Measurements from ENCODE around the gene CLDN22. TPM values are rescaled to one million over a fixed set of nuclear protein-coding genes. Genes with fewer than 3 reads are reported as not detected.
"Not testable (repeated sequence)": the region's sequence is repeated elsewhere in the genome, so short reads cannot be mapped to it uniquely, and the experiment has no call there.

The CLDN22 gene
- total RNA-seq, 1 experiment from 2014 or later: not detected

DNA sequence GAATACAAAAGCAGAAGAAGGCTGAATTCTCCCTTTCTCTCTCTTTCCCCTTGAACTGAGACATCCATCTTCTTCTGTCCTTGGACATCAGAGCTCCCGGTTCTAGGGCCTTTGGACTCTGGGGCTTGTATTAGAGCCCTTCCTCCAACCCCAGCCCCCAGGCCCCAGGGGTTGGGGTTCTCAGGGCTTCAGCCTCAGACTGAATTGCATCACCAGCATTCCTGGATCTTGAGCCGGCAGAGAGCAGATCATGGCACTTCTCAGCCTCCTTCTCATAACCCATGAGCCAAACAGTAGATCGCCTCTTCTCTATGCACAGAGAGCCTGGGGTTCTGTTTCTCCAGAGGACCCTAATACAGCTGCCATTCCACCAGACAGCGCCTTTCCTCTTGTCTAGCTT, 27.5 kb upstream of the CLDN22 start:
- DNase-seq (ENCODE audit: low read depth): no peak

DNA sequence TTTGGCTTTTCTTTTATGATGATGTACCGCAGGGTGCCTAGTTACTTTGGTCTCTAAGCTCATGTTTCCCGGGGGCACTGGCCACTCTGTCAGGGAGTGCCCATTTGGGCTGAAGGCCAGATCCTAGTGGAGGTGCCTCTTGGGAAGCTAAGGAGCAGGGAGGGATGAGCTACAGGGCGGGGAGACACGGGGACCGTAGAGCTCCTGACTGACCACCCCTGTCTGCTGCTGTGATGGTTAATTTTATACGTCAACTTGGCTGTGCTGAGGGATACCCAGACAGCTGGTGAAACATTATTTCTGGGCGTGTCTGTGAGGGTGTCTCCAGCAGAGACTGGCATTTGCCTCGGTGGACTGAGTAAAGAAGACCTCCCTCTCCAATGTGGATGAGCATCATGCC, 27.1 kb upstream of the CLDN22 start:
- DNase-seq (ENCODE audit: low read depth): no peak

DNA sequence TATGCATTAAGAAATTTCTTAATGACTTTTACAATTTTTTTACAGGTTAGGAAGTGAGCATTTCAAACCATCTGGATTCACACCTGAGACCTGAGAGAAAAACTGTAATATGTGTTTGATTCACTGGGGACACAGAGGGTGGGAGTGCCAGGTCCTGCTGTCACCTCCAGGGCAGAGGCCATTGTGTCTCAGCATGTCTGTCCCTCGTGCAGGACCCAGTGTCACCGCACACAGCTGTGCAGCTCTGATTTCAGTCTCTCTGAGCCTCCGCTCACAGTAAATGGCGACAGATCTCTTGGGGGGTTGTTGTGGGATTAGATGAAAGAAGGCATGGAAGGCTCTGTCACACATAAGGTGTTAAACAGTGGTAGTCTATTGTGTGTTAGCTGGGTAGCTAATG, 25.2 kb upstream of the CLDN22 start:
- no peak for DNase-seq (ENCODE audit: low read depth)

DNA sequence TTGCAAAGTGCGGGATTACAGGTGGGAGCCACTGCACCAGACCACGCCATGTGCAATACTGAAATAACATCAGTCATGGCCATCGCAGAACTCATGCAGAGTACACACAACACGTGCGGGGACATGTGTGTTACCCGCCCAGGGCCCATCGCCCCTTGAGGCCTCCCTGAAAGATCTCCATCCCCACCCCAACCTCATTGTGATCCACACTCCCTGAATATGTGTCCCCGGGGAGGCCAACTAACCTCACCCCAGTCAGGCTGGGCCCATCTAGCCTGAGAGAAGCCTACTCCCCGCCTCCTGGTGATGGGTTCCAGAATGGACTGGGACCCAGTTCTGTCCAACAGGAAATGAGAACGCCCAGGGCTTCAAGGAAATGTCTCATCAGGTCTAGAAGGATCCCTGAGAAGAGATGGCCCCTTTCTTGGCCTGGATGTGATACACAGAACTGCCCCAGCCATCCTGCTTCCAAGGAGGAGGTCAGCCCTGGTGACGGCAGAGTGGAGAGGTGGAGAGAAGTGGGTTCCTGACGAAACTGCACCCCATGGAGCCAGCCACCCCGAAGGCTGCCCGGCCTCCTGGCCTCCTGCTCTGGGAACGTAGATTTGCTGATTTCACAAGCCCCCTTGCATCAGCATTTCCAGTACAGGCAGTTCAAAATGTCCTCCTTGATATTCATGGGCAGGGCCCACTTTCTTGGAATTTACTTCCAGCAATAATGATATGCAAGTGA, 24.6 kb upstream of the CLDN22 start:
- DNase-seq (ENCODE audit: low read depth): no peak

DNA sequence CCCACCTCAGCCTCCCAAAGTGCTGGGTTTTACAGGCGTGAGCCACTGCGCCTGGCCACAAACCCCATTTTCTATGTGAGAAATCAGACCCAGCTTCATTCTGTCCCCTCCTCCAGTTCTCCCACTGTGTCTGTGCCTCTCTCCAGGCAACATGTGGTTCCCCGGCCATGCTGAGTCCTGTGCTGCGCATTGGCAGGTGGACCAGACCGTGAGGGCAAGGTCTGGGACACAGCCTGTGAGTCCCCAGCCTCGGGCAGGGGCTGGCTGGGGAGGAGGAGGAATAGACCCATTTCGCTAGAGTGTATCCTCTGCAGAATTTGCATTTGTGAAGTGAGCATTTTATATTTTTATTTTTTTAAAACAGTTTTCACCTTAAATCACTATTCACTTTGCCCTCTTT, 23.7 kb upstream of the CLDN22 start:
- DNase-seq (ENCODE audit: low read depth): no peak

DNA sequence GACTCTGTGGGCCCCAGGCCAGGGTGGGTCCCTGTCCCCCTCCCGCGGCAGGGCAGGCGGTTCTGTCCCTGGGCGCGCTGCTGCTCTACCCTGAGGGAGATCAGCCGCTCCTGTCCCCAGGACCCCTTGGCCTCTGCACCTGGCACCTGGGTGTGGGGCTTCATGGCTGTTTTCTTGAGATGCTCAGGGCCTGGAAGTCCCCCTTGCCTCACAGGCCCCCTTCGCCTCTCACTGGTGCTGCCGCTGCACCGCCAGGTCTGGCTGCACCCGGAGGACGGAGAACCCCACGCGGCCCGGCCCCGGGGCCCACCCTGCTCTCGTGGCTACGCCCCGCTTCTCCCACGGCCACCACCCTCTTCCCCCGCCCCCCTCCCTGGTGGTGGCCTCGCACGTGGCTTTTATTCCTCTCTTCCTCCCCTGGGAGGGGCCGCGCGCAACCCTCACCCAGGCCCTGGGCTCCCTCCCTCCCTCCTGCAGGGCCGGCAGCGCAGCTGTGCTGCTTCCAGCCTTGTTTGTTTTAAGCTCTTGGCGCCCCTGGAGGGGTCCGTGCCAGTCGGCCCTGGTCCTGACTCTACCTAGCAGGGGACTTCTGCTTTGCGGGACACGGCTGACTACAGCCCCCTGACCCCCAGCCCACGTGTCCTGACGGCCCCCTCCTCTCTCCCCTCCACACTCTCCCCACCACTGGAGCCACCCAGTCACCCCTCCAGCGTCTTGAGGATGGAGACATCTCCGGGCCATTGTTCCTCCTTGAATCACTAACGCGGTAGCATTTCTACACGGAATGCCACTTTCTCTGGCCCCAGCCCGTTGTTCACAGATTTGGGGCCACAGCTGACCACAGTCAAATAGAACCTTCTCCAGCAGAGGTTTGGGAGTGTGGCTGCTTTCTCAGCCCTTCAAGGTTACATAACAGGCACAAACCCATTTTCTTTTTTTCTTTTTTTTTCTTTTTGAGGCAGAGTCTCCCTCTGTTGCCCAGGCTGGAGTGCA, 22.8 kb upstream of the CLDN22 start:
- no peak for DNase-seq (ENCODE audit: low read depth)

DNA sequence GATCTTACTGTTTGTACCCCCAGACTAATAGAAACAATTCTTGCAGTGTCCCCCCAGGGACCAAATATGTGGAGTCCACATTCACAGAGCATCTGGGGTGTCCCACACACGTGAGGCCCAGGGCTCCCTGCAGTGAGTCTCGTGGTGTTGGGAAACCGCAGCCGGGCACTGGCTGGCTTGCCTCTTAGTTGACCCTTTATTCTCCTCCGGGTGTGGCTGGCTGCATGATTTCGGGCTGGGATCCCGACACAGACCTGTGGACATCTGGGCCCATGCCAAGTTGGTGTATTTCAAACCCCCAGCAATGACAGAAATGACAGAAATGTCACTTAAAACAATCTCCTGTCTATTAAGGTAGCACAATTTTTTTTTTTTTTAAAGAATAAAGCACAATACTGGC, 17.8 kb upstream of the CLDN22 start:
- no peak for DNase-seq (ENCODE audit: low read depth)

DNA sequence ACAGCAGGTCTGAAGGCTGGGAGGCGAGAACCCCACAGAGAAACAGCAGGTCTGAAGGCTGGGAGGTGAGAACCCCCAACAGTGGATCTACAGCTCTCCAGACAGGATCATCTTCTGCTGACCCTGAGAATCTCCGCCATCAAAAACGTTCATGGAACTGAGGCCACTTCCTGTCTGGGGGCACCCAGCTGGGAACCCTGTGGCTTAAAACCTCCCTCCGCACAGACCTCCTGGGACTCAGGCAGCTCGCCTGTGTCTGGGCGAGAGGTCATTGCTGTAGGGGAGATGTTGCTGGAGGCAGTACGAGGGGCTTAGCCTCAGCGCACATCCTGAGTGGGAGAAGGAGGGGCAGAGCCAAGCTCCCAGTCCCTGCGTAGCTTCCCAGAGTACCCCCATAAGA, 17.3 kb upstream of the CLDN22 start:
- DNase-seq (ENCODE audit: low read depth): no peak

DNA sequence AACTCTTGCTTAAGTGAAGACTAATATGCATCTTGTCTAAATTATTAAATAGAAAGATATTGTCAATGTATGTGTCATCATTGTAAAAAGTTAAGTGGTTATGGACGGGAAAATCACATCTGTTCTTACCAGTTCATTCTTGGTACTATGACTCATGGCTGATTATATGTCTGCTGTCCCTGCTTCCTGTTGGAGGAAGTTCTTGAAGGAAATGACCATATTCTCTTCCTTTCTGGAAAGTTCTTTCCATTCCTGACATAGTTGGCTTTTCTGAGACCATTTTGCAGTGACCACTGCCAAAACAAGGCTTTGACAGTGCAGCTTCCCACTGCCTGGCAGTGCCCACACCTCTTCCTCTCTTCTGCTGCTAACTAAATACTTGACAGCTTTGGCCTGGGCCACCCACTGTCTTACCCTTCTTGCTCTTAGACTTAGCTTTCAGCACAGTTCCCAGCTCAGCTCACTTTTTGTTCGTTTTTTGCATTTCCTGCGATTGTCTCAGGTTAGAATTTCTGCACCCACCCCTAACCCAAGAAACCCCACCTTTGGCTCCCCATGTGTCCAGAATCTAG, 15.4 kb upstream of the CLDN22 start:
- peak; percentile 96 for DNase-seq (ENCODE audit: low read depth)

DNA sequence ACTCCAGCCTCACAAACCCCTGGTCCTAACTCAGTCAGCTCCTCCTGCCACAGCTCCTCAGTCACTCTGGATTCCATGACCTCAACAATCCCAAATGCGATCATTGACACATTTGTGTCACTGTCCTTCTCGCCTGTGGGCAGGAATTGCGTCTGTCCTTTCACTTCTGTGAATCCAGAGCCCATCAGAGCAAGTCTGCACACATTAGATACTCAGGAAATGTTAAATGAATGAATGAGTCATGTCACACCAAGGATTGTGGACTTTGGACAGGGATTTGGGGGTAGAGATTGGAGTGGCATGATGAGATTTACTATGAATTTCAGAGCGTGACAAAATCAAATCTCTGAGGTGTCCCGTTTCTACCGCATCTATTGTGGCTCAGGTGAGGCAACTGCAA, 13.9 kb upstream of the CLDN22 start:
- peak; percentile 21 for DNase-seq (ENCODE audit: low read depth)

DNA sequence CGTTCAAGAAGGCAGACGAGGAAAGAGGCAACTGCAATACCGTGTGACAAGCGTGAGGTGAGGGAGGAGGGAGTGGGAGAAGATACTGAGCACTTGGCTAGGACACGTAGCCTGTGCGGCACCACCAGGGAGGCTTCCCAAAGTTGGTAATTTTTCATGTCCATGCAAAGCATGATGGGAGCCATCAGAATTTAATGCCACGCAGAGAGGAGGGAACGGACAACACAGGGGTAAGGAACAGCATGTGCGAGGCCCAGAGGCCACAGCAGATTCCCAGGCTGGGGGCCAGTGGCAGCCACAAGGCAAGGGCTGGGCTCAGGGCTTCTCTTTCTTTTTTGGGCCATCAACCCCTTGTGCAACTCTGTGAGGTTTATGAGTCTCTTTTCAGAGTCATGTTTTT, 13.1 kb upstream of the CLDN22 start:
- DNase-seq (ENCODE audit: low read depth): no peak

DNA sequence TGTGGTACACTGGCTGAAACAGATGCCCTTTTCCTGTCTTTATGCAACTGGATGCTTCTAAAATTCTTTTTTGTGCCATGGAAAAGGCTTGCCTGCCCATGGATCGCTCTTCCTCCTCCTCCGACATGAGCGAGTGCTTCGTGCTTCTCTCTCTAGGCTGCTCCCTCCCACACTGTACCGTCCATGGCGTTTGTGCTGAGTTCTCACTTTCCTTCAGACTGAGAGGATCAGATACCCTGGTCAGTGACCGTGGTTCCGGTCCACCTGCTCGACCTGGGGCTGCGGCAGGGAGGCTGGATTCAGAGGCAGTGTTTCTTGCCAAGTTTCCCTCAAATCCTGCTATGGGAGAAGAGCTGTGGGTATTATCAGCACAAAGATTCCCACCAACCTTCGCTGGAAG, 12.4 kb upstream of the CLDN22 start:
- DNase-seq (ENCODE audit: low read depth): no peak

DNA sequence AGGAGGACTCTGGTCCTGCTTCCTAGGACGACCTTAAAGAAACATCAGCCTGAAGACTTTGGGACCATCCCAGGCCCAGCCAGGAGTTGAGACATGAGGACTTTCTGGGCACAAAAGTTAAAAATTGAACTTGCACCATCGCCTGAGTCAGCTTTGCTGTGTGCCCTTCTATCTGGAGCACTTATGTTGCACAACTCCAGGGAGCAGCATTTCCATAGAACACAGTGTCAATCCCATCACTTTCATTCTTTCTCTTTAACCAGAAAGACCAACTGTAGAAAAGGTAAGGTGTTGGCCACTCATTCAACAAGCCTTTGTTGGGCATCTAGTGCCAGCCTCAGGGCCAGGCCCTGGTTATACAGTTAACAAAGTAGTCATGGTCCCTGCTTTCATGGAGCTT, 10.8 kb upstream of the CLDN22 start:
- no peak for DNase-seq (ENCODE audit: low read depth)

DNA sequence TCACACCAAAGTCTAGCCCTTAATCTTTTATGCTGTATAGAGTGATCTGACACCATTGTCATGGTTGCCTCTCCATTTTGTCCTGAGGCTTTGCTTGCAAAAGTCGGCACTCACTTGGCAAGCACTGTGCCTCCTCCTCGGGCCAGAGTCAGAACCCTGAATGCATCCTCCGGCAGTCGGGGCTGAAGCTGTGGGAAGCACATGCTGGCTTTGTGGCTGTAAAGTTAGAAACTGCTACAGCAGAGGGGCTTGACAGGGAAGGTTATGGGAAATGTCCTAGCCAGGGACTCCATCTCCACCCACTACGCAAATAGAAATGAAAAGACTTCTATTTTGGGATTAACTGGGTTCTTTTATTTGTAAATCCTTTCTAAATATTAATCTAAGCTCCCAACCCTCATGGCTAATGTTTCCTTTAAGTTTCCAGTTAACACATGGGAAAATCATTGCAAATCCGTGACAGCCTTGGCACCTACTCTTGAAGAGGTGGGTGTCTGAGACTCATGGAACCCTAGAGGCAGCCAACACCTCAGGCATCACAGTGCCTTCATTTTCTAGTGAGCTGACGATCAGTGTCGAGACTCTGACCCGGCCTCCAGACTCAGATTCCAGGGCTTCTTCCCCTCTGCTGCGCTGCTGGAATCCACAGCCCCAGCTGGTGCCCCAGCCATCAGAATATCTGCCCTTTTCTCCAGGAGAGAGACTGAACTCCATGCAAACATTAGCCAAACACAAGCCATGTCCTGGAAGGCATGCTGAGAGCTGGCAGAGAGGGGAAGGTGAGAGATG, 10.1 kb upstream of the CLDN22 start:
- DNase-seq (ENCODE audit: low read depth): no peak

DNA sequence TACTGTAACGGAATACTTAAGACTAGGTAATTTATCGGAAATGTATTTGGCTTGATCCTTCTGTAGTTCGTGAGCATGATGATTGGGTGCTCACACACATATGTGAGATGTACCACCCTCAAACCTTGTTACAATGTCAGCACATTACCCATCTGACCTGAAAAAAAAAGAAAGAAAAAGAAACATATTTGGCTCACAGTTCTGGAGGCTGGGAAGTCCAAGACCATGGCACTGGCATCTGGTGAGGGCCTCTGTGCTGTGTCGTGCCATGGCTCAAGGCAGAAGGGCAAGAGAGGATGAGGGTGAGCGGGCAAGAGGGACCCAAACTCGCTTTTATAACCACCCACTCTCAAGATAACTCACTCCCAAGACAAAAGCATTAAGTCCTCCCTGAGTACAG, 9.2 kb upstream of the CLDN22 start:
- no peak for DNase-seq (ENCODE audit: low read depth)

DNA sequence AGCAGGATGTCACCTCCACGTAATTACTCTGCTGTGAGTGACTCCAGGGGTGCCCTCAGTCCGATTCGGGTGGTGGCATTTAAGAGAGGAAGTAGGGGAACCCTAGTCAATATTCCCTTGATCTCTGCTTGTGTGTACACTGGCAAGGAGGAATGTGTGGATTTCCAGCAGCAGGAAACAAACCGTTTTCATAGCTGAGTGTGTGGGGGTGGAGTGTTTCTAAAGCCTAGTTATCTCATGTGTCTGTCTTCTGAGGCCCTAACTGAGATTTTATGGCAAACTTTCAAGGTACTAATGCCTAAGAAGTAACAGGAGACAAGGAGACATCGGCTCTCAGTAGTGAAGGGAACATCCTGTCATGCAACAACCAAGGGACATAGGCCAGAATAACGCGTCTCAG, 8.8 kb upstream of the CLDN22 start:
- DNase-seq (ENCODE audit: low read depth): no peak

DNA sequence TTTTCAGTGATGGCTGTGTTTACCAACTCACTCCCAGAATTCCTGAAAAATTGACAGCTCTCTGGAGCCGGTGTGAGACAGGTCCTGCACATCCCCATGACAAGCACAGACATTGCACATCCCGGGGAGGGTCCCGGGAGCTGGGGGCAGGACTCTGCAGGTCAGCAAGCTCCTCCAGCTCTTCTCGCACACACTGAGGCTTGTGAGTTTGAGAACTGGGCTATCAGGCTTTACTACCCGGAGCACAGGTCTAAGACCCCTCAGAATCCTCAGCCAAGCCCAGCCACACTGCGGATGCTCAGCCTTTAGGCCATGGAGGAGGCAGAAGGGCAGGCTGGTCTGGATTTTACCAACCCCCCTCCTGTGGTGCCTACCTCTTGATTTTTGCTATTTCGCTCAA, 7.8 kb upstream of the CLDN22 start:
- no peak for DNase-seq (ENCODE audit: low read depth)

DNA sequence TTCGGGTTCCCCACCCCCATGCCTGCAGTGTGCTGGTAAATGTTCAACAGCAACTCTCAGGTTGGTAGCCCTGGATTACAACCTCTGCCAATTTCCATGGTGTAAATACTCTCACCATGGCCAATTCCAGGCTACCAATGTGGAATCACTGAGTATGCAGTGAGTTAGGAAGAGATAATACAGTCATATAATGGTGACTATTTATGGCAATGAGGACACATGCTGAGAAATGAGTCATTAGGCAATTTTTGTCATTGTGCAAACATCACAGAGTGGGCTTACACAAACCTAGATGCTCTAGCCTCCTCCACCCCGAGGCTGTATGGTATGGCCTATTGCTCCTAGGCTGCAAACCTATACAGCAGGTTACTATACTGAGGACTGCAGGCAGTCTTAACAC, 6.8 kb upstream of the CLDN22 start:
- DNase-seq (ENCODE audit: low read depth): peak; percentile 21

DNA sequence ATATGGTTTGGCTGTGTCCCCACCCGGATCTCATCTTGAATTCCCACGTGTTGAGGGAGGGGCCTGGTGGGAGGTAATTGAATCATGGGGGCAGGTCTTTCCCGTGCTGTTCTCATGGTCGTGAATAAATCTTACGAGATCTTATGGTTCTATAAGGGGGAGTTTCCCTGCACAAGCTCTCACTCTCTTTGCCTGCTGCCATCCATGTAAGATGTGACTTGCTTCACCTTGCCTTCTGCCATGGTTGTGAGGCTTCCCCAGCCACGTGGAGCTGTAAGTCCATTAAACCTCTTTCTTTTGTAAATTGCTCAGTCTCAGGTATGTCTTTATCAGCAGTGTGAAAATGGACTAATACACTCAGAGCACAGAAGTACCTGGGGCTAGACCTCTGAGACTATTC, 6.3 kb upstream of the CLDN22 start:
- DNase-seq (ENCODE audit: low read depth): not testable (repeated sequence)

DNA sequence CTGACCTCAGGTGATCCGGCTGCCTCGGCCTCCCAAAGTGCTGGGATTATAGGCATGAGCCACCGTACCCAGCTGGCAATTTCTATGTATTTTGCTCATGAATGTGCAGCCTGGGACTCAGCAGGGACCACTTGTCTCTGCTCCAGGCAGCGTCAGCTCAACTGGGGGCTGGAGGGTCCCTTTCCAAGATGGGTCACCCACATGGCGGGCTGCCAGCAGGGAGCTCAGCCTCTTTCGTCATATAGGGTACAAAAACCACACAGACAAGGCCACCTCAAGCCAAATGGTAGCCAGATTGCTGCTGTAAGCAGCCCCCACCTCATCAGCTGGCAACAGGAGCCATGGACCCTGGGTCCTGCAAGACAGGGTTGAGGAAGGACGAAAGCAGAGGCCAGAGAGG, 4.5 kb upstream of the CLDN22 start:
- no peak for DNase-seq (ENCODE audit: low read depth)

DNA sequence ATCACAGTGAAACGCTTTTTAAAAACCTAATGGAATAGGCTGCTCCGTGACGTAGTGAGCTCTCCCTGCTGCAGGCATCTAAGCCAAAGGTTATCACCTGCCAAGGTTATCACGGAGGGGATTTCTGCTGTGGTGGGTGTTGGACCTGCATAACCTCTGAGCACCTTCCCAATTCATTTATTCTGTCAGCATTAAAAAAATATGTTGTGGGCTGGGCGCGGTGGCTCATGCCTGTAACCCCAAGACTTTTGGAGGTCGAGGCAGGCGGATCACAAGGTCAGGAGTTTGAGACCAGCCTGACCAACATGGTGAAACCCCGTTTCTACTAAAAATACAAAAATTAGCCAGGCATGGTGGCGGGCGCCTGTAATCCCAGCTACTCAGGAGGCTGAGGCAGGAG, 4.0 kb upstream of the CLDN22 start:
- not testable (repeated sequence) for DNase-seq (ENCODE audit: low read depth)

DNA sequence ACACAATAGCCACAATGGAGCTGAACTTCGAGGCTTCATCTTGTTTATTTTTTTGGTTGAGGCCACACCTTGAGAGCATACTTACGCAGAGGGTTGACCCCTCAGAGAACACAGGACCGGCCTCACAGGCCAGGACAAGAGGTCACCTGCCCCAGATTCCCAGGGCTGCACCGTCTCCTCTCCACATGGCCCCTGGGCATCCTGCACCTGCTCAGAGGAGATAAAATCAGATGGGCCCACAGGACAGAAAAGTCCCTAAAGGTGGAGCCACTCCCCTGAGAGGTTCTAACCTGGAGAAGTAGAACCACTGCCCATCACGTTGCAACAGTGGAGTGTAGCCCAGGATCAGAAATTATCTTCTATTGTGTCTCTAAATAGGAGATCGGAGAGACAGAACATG, 3.2 kb upstream of the CLDN22 start:
- no peak for DNase-seq (ENCODE audit: low read depth)
